Body of pancreas (tissue), 4 donors: ENCODE data around the gene IFIT2. TPM values are rescaled to one million over a fixed set of nuclear protein-coding genes. Genes with fewer than 3 reads are reported as not detected.

ENCODE experiments used
- ATAC-seq: fragments of 150-250 bp; one replicate; pipeline ENCODE4 v1.9.1; 2016
- DNase-seq, 4 donors: peaks; one replicate each; pipeline ENCODE4 v3.0.0-alpha.2; 2019
- H3K27ac ChIP-seq, 4 donors: fragments of 200-600 bp; sonication (generic); 1 replicate in 3 of 4; 2 replicates in 1 of 4; pipeline versions ENCODE4 v1.5.1 to v1.6.1; 2016 to 2019; ENCODE audit warnings: mild to moderate bottlenecking in 1 of 4, mixed read lengths in 1 of 4, moderate library complexity in 1 of 4
- H3K27me3 ChIP-seq, 2 donors: fragments of 200-600 bp; sonication (generic); one replicate each; pipeline ENCODE4 v1.6.0; 2016; ENCODE audit warnings: mild to moderate bottlenecking in 1 of 2
- H3K36me3 ChIP-seq, 2 donors: fragments of 200-600 bp; sonication (generic); replicated peaks in 1 of 2; 2 replicates each; pipeline ENCODE4 v1.5.1; 2016; ENCODE audit warnings: low read depth in 2 of 2; ENCODE audit not compliant: insufficient read depth in 1 of 2
- H3K4me1 ChIP-seq: fragments of 200-600 bp; sonication (generic); one replicate; pipeline ENCODE4 v1.6.0; 2016
- H3K4me3 ChIP-seq, 2 donors: fragments of 200-600 bp; sonication (generic); 1 replicate in 1 of 2; 2 replicates in 1 of 2; pipeline ENCODE4 v1.5.1; 2016 to 2019
- H3K9me3 ChIP-seq, 3 donors: fragments of 200-600 bp; sonication (generic); 1 replicate in 2 of 3; 2 replicates in 1 of 3; pipeline ENCODE4 v1.5.1; 2016
- CTCF ChIP-seq, 7 experiments: fragments of 450-650 bp in 4 of 7; fragments of 200-600 bp in 3 of 7; sonication (generic) in 3 of 7; IDR thresholded peaks; one replicate each; pipeline ENCODE4 v1.5.1; 2016 to 2019; ENCODE audit warnings: antibody characterized with exemption in 7 of 7
- POLR2A ChIP-seq, 3 donors: fragments of 450-650 bp; IDR thresholded peaks; one replicate each; pipeline ENCODE4 v1.6.1; 2016; ENCODE audit warnings: antibody characterized with exemption in 3 of 3, mild to moderate bottlenecking in 2 of 3
- WGBS, 2 donors: methylation state at CpG; one replicate each; pipeline ENCODE4 v1.1.5; 2017; 5-methylcytosine and 5-hydroxymethylcytosine counted together
- intact Hi-C: fragments of 100-400 bp; cut with DNase I; formaldehyde crosslinking; loops from one replicate; pipeline ENCODE4 v1.15.1; 2023
- total RNA-seq, 2 donors: library from RNA; depleted of rRNA; stranded (reverse); fragments of >200 nt; gene quantifications; one replicate each; pipeline ENCODE4 v1.1.0, GENCODE V29; 2016

Gene IFIT2
- total RNA-seq, 2 donors from 2014 or later = 1.6 TPM; not detected in 1

- no peak overlapping the region for H3K4me3 ChIP-seq
- TF ChIP-seq CTCF (IDR thresholded peaks at IDR 0.05) (no peak), POLR2A (IDR thresholded peaks at IDR 0.05) (no peak)
- ATAC-seq (no peak), DNase-seq (peak; percentile 22 to 60 (median 48))
- H3K27me3 ChIP-seq = no peaks in the 10 kb centered on the region
- H3K27ac ChIP-seq = peak overlapping the region; percentile 13 to 88 (median 58)
- no peaks in the 10 kb centered on the region for H3K36me3 ChIP-seq
- peaks cover 41% of the 10 kb centered on the region for H3K4me1 ChIP-seq
- no peaks in the 10 kb centered on the region for H3K9me3 ChIP-seq
- intact Hi-C loops = no loop called here
- WGBS, 2 donors = 22 to 28% methylated on average over 1 of the region's 1 CpG
Observed at GRCh38 chr10:89279421-89279869, 22.4 kb upstream of the IFIT2 start.

GRCh38 chr10:89280508-89280907 lies 21.3 kb upstream of the IFIT2 start:
- Histone ChIP-seq H3K36me3 (no peaks in the 10 kb centered on the region), H3K27me3 (no peaks in the 10 kb centered on the region), H3K4me3 (no peak overlapping the region), H3K4me1 (peaks cover 33% of the 10 kb centered on the region), H3K27ac (peak overlapping the region in 1 of 4 donors; percentile 88), H3K9me3 (no peaks in the 10 kb centered on the region)
- intact Hi-C loops = no loop called here
- 91 to 94% methylated on average over 3 of the region's 3 CpGs for WGBS, 2 donors
- TF ChIP-seq CTCF (IDR thresholded peaks at IDR 0.05) (no peak), POLR2A (IDR thresholded peaks at IDR 0.05) (no peak)
- ATAC-seq = no peak
- DNase-seq = no peak

- intact Hi-C loops = no loop called here
- Histone ChIP-seq H3K4me3 (no peak overlapping the region), H3K9me3 (no peaks in the 10 kb centered on the region), H3K27me3 (no peaks in the 10 kb centered on the region), H3K36me3 (no peaks in the 10 kb centered on the region), H3K4me1 (peaks cover 33% of the 10 kb centered on the region), H3K27ac (no peak overlapping the region)
- no peak for ATAC-seq
- no peak for DNase-seq
- TF ChIP-seq POLR2A (IDR thresholded peaks at IDR 0.05) (no peak), CTCF (IDR thresholded peaks at IDR 0.05) (no peak)
- WGBS, 2 donors = 74 to 75% methylated on average over 4 of the region's 4 CpGs
Observed at GRCh38 chr10:89281606-89282395, 20.0 kb upstream of the IFIT2 start.

GRCh38 chr10:89283025-89283935 lies 18.6 kb upstream of the IFIT2 start:
- H3K4me1 ChIP-seq = peaks cover 21% of the 10 kb centered on the region
- no peaks in the 10 kb centered on the region for H3K9me3 ChIP-seq
- WGBS, 2 donors = 44 to 54% methylated on average over 6 of the region's 6 CpGs
- H3K36me3 ChIP-seq = no peaks in the 10 kb centered on the region
- ATAC-seq (peak; percentile 52), DNase-seq (no peak)
- H3K4me3 ChIP-seq = no peak overlapping the region
- TF ChIP-seq CTCF (IDR thresholded peaks at IDR 0.05) (no peak), POLR2A (IDR thresholded peaks at IDR 0.05) (no peak)
- H3K27ac ChIP-seq = peak overlapping the region; percentile 36 to 76 (median 58)
- intact Hi-C loops = no loop called here
- H3K27me3 ChIP-seq = no peaks in the 10 kb centered on the region
